RPMI8226 (cell line): ENCODE results near the gene PAIP2.
"Not testable (repeated sequence)": the region's sequence is repeated elsewhere in the genome, so short reads cannot be mapped to it uniquely, and the experiment has no call there.

ENCODE experiments used
- DNase-seq: peaks from one replicate; pipeline ENCODE4 v3.0.0-alpha.2; 2015

PAIP2 gene

DNA sequence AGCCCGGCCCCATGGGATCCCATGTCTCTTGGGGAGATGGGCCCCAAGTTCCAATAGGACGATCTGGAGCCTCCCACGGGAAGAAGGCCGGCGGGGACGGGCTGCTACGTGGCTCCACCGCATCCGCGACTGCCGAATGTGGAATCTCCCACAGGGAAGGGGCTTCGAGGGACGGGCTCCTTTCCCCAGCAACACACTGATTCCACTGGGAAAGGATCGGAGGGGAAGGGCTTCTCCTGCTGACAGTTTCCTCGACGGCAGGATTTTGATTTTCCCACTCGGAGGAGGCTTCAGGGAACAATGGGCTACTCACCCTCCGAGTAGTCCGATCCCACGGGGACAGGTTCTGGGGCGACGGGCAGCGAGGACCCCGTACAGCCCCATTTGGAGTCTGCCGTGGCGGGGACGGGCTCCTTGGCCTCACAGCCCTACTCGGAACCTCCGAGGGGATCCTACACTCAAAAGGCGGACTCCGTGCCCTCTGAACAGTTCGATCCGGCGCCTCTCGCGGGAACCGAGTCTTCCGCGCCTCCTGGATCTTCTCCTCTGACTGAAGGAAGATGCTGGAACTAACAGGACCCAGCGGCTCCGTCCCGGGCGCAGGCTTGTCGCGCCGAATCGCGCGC, 52.0 kb downstream of the PAIP2 start:
- no peak for DNase-seq

DNA sequence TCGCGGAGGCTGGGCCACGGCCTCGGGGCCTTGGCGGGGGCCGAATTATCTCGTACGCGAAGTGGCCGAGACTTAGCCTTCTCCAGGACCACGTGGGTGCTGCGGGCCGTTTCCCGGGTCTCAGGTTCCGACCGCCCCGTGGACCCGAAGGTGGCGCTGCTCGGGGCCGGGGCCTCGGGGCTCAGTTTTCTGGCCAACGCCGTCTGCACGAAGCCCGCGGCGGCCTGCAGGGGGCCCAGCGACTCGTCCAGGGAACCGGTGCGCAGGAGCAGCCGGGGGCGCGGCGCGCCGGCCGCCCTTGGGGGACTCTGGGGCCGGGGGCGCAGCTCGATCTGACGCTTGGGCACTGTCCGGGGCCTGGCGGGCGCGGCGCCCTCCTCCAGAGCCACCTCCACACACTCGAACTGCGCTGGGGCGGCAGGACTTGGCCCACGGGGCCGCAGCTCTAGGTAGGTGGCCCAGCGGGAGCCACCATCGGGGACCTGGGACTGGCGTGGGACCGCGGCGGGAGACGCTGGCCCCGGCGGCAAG, 52.5 kb downstream of the PAIP2 start:
- peak; percentile 86 for DNase-seq

DNA sequence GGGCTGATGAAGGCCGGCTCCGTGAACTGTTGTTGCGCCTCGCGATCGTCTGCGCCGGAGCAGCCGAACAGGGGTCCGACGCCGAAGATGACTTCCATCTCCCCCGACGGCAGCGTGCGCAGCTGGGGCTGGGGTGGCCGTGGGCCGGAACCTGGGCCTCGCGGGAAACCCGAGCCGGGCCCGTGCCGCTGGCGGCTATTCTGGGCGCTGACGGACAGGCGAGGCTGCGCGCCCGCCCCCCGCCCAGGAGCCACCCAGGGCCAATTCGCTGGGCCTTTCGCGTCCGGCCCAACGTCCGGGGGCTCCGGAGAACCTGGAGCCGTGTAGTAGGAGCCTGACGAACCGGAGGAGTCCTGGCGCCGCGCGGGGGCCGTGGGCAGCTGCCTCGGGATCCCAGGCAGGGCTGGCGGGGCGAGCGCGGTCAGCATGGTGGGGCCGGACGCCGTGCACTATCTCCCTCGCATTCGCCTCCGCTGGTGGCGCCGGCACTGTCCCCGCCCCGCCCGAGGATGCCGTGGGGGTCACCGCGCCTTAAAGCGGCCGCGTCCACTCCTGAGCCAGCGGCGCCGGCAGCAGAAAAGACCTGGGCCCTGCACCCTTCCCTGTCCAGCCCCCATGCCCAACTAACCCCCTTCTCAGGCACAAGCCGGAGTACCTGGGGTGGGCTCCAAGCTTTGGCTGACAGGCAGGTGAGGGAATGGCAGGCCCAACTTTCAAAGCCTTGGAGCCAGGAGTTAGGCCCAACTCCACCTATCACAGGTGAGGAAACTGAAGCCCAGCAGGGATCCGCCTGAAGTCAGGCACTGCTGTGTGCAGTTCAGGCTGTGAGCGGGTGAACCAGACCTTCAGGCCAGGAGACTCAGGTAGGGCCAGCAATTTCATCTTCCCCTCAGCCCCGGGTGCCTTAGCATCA, 53.3 kb downstream of the PAIP2 start, which contains the start of gene PROB1:
Gene PROB1 (minus strand): TSS at position 451 of the 913 bp plus-strand sequence. CDS start 23 bp downstream, at position 428.
- no peak for DNase-seq

DNA sequence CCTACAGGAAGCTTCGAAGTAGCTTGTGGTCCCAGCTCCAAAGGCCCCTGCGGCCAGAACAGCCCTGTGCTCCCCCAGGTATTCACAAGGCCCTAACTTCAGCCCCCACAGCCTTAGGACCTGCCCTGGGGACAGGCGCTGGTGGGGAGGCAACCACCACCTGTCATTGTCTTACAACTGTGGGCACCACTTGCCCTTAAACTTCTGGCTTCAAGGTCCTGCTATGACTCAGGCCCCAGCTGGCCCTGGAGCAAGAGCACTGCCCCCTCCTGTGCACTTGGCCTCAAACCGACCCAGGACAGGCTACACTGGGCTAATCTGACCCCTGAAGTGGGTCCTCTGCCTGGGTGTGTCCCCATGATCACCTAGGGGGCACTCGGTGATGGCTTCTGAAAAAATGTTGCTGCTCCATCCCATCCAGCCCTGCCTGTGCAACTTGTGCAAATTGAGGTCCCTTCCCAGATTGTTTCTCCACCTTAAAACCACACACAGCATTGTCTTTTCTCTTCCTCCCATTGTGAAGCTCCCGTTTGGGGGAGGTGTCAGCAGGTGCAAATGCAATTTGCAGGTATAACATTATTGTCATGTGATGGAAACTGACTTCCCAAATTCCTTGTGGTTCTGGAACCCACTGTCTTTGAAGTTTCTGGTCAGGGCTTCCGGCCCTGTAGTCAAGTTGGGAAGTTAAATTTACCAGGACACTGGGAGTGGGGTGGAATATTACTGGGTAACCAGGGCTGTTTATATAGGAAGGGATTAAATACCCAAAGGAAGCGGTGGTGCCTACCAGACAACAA, 54.4 kb downstream of the PAIP2 start:
- no peak for DNase-seq

DNA sequence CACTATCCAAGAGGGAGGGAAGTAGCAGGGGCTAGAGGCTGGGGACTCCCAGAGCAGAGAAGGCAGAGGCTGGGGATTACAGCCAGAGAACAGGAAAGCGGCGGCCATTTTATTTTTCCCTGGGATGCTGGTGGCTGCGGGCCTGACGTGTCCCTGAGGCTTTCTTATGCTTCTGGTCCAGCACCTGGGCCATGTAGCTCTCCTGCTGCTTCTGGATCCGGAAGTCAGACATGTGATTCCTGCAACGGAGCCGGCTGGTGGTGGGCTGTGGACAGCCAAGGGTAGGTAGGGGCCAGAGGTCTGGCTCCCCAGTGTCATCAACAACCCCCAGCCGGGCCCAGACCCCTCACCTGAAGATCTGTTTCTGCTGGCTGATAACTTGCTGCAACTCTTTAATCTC, 55.0 kb downstream of the PAIP2 start:
- DNase-seq, result no peak

DNA sequence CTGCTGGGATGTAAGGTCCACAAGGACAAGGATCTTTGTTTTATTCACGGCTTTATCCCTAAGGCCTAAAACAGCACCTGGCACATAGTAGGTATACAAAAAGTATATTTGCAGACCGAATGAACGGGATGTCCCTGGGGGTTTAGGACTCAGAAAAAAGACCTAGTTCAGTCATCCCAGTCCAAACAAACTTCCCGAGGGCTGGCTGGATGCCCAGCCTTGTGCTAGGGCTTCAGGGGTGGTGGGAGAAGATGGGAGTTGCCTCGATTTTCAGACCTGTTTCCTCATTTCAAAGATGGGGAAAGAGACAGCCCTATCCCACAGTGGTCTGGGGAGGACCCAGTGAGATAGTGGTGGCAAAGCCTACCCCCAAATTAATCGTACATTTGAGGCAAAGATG, 56.3 kb downstream of the PAIP2 start:
- no peak for DNase-seq

DNA sequence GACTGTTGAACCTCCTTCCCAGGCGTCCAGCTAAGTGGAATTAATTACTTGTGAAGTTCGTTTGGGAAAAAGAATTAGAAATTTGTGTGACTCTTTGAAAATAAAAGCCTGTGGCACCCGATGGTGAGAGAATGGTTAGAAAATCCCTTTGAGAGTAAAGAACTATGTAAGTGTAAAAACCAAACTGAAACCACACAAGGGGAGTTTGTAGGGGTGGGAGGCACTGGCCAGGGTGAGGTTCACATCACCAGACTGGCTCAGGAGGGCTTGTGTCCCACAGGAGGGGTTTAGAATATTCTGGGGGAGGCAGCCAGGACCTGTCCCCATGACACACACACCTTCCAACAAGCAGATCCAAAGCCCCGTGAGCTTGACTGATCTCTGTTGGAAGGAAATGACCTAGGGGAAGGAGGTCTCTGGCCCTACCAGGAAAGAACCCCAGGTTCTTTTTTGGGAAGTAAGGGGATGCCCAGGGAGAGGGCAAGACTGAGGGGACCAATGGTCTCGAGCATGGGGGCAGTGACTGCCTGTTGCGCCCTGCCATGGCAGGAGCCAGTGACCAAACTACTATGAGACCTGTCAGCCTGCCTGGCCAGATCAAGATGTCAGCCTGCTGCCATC, 58.0 kb downstream of the PAIP2 start:
- no peak for DNase-seq

DNA sequence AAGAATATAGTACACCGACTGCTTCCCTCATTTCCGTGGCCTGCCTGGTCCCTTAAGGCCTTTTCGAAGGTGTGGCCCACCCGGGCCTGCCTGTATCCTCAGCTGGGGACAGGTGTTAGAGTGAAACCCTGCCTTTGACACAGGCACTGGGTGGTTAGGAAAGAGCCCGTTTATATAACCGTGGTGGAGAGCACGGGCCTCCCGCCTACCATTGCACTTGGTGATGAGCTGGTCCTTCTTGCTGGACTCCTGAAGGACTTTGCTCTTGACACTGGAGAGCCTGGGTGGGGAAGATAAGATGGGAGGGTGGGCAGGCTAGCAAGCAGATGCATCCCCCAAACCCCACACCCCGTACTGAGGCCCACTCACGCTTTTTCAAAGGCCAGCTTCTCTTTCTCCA, 59.9 kb downstream of the PAIP2 start:
- DNase-seq, result no peak

DNA sequence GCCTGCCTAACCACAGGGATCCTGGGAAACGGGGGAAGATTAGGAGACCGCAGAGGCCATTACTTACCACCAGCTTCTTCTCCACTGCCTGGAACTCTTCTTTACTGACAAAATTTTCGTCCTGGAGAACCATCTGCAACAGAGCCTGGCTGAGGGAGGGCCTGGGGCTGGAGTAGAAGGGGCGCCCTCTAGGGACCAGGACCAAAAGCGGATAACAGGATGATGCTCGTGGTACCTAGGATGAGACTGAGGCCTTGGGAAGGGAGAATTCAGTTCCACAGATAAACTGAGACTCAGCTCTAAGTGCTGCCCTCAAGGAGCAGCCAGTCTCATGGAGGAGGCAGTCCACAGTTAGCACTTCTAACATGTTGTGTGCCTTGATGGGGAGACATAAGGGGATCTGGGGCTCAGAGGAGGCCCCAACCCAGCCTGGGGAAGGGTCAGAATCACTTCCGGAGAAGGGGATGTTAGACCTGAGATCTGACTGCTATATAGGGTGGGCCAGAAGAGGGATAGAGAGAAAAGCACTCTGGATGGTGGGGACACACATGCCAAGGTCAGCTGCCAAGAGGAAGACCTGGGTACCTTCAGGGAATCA, 61.0 kb downstream of the PAIP2 start:
- DNase-seq, result peak; percentile 27

DNA sequence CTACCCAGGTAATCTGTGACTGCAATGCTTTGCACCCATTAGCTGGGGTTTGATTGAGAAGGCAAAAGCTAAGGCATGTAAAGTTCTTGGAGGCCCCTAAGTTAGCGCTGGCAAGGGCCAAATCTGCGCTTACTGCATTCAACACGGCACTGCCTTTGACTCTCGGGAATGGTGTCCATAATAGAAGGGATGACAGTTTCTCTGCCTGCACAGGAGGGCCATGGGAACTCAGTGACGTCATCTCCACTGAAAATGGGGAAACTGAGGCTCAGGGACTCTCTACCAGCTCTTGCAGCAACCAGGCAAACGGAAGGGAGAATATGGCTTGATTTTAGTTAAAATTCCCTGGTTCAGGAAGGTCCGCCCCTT, 61.7 kb downstream of the PAIP2 start:
- peak; percentile 32 for DNase-seq

DNA sequence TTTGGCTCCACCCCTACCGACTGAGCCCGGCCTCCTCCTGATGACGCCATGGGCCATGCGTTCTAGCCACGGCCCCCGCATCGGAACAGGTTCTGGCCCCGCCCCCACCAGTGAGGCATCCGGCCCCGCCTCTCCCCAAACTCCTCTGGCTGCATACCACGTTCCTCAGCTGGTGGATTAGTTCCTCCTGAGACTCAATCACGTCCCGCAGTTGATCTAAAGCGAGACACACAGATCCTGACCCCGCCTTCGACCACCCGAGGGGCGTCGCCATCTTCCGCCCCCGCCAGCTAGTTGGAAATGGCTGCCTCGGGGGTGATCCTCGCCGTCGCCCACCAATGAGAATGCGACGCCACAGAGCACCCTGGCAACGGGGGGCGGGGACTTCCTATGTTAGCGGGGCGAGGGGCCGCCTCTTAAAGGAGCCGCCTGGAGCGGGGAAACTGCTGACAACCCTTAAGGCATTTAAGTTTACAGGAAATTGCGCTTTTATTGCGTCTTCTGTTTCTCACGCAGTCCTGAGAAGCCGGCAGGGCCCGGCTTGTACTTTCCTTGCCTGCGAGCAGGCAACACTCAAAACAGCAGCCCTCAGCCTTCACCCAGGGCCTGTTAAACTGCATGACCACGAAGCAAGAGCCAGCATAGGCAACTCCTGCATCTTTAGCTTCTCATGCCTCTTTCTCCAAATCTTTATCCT, 62.3 kb downstream of the PAIP2 start, which contains the start of gene SPATA24:
Gene SPATA24 (minus strand): TSS at position 303 of the 697 bp plus-strand sequence. CDS start 29 bp downstream, at position 274.
- DNase-seq, result peak; percentile 98

DNA sequence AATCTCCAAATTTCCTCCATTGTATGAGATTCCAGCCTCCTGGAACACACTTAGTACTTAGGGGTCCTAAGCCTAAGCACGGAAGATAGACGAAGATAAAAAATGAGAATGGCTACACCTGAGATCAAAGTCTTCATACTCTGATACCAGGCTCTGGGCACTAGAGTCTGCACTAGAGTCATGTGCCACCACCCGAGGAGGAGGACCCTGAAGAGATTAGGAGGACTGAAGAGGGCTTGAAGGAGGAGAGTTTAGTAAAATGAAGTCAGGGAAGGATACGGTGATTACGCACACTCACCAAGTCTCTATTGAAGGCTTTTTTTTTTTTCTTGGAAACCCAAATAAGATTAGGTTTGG, 62.8 kb downstream of the PAIP2 start:
- DNase-seq, result no peak

DNA sequence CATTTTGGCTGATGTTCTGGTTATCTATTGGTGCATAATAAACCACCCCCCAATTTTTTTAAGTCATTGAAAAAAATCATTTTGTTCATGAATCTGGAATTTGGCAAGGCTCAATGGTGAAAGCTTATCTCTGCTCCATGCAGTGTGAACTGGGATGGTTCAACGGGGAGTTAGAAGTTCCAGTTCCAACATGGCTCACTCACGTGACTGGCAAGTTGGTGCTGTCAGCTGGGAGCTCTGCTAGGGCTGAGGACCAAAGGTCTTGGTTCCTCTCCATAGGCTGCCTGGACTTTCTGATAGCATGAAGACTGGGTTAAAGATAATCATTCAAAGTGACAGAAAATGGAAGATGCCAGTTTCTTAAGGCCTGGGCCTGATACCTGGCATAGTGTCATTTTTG, 65.3 kb downstream of the PAIP2 start:
- no peak for DNase-seq

DNA sequence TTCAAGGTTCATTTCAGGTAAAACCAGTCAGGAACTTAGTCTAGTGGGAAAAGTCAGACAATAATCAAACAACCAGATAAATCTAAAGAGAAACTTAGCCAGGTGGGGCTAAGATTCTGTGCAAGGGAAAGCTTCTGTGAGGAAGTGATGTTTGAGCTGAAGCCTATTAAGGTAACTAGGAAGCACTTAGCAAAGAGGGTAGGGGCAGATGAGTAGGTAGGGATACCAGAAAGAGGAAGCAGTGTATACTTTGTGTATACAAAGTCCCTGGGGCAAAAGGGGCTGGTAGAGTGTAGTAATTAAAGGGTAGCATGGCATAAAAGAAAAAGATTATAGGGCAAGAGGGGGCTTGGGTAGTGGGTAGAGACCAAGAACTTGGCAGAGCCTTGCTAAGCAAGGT, 65.9 kb downstream of the PAIP2 start:
- peak; percentile 77 for DNase-seq

DNA sequence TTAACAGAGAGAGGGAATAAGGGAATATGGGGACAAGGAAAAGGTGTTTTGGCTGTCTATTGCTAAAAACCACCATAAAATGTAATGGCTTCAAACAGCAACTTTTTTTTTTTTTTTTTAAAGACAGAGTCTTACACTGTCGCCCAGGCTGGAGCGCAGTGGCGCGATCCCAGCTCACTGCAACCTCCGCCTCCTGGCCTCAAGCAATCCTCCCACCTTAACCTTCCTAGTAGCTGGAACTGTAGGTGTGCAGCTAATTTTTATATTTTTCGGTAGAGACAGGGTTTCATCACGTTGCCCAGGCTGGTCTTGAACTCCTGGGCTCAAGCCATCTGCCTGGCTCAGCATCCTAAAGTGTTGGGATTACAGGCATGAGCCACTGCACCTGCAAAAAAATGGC, 66.5 kb downstream of the PAIP2 start:
- no peak for DNase-seq

DNA sequence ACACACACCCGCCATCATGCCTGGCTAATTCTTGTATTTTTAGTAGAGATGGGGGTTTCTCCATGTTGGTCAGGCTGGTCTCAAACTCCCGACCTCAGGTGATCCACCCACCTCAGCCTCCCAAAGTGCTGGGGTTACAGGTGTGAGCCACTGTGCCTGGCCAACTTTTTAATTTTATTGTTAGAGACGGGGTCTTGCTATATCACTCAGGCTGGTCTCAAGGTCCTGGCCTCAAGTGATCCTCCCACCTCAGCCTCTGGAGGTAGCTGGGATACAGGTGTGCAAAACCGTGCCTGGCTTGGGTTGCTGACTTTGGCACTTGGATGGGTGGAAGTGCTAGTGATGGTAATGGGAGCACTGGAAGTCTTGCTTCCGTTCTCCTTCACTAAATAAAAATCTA, 67.5 kb downstream of the PAIP2 start:
- DNase-seq, result not testable (repeated sequence)

DNA sequence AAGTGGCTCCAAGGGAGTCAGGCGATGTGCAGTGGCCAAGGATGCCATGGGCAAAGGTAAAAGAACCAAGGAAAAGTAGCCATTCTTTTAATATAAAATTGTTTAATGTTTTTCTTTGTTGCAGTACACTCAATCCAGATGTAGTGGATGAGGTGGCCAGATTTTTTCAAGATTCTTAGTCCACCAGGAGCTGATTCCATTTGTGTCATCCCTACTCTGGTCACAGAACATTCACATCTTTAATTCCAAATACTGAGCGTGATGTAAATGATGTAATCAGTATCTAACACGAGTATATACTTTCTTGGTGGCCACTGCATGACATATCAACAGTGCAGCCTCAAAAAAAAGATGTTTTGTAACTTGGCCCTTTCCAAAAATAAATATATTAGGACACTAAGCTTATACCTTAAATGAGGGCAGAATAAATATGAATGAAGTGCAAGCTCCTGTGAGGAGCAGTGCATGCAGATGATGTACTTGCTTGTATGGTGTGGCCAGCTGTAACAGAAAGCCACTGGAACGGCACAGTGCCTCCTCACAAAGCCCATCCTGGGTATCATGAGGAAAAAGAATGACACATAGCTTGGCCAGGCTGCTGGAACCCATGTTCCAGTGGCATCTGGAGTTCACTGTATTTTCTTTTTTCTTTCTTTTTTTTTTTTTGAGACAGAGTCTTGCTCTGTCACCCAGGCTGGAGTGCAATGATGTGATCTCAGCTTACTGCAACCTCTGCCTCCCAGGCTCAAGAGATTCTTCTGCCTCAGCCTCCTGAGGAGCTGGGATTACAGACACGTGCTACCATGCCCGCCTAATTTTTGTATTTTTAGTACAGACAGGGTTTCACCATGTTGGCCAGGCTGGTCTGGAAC, 68.7 kb downstream of the PAIP2 start:
- no peak for DNase-seq

DNA sequence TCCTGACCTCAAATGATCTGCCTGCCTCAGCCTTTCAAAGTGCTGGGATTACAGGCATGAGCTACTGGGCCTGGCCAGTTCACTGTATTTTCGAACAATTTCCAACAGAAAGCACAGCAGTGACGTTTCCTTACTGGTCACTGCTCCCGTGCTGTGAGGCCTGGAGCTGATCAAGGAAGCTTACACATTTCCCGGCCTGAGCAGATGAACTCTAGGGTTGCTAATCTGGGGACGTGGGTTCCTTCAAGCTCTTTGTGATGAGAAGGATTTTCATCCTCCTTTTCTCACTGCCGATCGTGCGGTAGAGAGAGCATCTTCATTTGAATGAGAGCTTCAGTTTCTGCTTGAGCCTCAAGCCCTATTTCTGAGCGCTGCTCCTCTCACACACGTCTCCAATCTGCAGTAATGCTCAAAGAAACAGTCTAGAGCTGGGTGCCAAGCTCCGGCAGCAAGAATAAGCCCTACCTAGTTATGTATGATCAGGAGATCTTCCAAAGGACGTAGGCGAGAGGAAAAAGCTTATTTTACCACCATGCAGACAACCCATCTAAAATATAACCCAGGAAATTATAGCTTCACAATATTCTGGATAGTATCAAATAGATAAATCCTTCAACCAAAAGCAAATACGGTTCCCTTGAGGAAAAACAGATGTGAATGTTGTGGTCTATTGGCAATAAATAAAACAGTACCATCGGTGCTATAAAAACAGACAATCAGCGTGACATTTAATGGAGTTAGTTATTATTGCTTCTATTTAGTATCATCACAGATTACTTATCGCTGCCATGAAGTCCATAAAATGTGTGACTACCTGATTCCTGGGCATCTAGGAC, 69.6 kb downstream of the PAIP2 start:
- no peak for DNase-seq

DNA sequence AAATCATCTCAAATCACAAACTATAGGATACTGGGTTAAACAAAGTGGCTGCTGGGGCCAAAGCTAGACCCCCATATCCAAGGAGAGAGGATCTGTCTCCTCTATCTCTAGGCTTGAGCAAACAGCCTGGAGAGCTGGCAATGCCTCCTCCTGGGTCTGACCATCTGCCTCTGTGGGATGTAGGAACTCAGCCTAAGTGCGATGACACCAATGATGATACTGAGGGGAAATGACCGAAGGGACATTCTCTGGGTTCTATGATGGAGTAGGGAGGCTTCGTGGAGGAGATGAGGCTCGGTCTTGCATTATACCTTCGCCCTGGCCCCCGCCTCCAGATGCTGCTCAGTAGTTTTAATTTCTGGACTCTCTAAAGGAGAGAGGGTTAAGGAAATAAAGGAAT, 71.5 kb downstream of the PAIP2 start:
- DNase-seq, result no peak

DNA sequence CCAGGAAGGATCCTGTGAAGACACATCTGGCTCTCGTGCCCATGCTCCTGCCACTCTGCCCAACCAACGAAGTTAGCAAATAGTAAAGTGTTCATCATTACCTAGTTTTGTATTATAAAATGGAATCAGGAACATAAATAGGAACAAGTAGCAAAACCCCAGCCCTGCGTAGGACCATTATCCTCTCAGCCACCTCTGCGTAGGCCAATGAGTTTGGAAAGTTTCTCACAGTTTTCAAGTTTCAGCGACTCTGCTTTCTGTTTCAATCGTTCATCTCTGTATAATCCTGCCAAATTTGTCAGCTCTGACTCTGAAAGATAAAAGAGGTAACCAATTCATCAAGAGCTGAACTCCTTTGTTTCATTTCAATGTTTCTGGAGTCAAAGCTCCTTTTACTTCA, 72.3 kb downstream of the PAIP2 start:
- peak; percentile 49 for DNase-seq
